Right atrium auricular region (tissue), 2 donors: ENCODE measurements around the gene DOCK1. TPM values are rescaled to one million over a fixed set of nuclear protein-coding genes. Genes with fewer than 3 reads are reported as not detected.

ENCODE experiments used
- DNase-seq: peaks from one replicate; pipeline ENCODE4 v3.0.0-alpha.2; 2019; ENCODE audit warnings: low spot score
- H3K27ac ChIP-seq, 2 donors: fragments of 200-600 bp; sonication (generic); 1 replicate in 1 of 2; 2 replicates in 1 of 2; pipeline ENCODE4 v1.5.1; 2016 to 2019
- H3K27me3 ChIP-seq, 2 donors: fragments of 200-600 bp; sonication (generic); one replicate each; pipeline versions ENCODE4 v1.5.1 to v1.6.0; 2017 to 2019
- H3K36me3 ChIP-seq: fragments of 200-600 bp; sonication (generic); one replicate; pipeline ENCODE4 v1.5.1; 2016
- H3K4me1 ChIP-seq, 2 donors: fragments of 200-600 bp; sonication (generic); one replicate each; pipeline versions ENCODE4 v1.5.1 to v1.6.0; 2017 to 2019
- H3K4me3 ChIP-seq, 2 donors: fragments of 200-600 bp; sonication (generic); 1 replicate in 1 of 2; 2 replicates in 1 of 2; pipeline ENCODE4 v1.5.1; 2017 to 2019; ENCODE audit warnings: mild to moderate bottlenecking in 1 of 2, moderate library complexity in 1 of 2
- H3K9me3 ChIP-seq, 2 donors: fragments of 200-600 bp; sonication (generic); one replicate each; pipeline ENCODE4 v1.5.1; 2019
- total RNA-seq, 2 donors: library from RNA; depleted of rRNA; stranded (reverse); fragments of >200 nt; gene quantifications; one replicate each; pipeline ENCODE4 v1.1.0, GENCODE V29; 2016
- TF ChIP-seq, protein P1 (sequence below), 2 donors: fragments of 200-600 bp; sonication (generic); IDR thresholded peaks; one replicate each; pipeline ENCODE4 v1.5.1; 2019; ENCODE audit warnings: antibody characterized with exemption in 2 of 2

The DOCK1 gene
- total RNA-seq, 2 donors from 2014 or later = 13.0 to 16.8 TPM

GRCh38 chr10:127278001-127278400, 372.8 kb downstream of the DOCK1 start:
- TF ChIP-seq, protein P1, sequence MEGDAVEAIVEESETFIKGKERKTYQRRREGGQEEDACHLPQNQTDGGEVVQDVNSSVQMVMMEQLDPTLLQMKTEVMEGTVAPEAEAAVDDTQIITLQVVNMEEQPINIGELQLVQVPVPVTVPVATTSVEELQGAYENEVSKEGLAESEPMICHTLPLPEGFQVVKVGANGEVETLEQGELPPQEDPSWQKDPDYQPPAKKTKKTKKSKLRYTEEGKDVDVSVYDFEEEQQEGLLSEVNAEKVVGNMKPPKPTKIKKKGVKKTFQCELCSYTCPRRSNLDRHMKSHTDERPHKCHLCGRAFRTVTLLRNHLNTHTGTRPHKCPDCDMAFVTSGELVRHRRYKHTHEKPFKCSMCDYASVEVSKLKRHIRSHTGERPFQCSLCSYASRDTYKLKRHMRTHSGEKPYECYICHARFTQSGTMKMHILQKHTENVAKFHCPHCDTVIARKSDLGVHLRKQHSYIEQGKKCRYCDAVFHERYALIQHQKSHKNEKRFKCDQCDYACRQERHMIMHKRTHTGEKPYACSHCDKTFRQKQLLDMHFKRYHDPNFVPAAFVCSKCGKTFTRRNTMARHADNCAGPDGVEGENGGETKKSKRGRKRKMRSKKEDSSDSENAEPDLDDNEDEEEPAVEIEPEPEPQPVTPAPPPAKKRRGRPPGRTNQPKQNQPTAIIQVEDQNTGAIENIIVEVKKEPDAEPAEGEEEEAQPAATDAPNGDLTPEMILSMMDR (IDR thresholded peaks at IDR 0.05) = no peak
- Histone ChIP-seq H3K27ac (no peak overlapping the region), H3K36me3 (no peaks in the 10 kb centered on the region), H3K4me1 (no peaks in the 10 kb centered on the region), H3K9me3 (peaks cover 0 to 7% of the 10 kb centered on the region in 2 donors), H3K27me3 (no peaks in the 10 kb centered on the region), H3K4me3 (no peak overlapping the region)
- no peak for DNase-seq

- TF ChIP-seq, protein P1 (IDR thresholded peaks at IDR 0.05) = no peak
- no peak overlapping the region for H3K4me3 ChIP-seq
- H3K36me3 ChIP-seq = no peaks in the 10 kb centered on the region
- H3K4me1 ChIP-seq = no peaks in the 10 kb centered on the region
- no peak overlapping the region for H3K27ac ChIP-seq
- H3K27me3 ChIP-seq = no peaks in the 10 kb centered on the region
- DNase-seq = no peak
- peaks cover 0 to 17% of the 10 kb centered on the region in 2 donors for H3K9me3 ChIP-seq
Measured at GRCh38 chr10:127279334-127279774, 374.1 kb downstream of the DOCK1 start.

- Histone ChIP-seq H3K9me3 (peaks cover 0 to 17% of the 10 kb centered on the region in 2 donors), H3K4me1 (no peaks in the 10 kb centered on the region), H3K27ac (no peak overlapping the region), H3K27me3 (no peaks in the 10 kb centered on the region), H3K4me3 (no peak overlapping the region), H3K36me3 (no peaks in the 10 kb centered on the region)
- TF ChIP-seq, protein P1 (IDR thresholded peaks at IDR 0.05) = no peak
- DNase-seq = no peak
Measured at GRCh38 chr10:127280446-127280845, 375.2 kb downstream of the DOCK1 start.

- H3K9me3 ChIP-seq = peaks cover 0 to 32% of the 10 kb centered on the region in 2 donors
- TF ChIP-seq, protein P1 (IDR thresholded peaks at IDR 0.05) = no peak
- H3K4me1 ChIP-seq = no peaks in the 10 kb centered on the region
- no peaks in the 10 kb centered on the region for H3K36me3 ChIP-seq
- no peak for DNase-seq
- no peak overlapping the region for H3K4me3 ChIP-seq
- H3K27ac ChIP-seq = no peak overlapping the region
- no peaks in the 10 kb centered on the region for H3K27me3 ChIP-seq
Measured at GRCh38 chr10:127283017-127283416, 377.8 kb downstream of the DOCK1 start.

- H3K9me3 ChIP-seq = peaks cover 0 to 37% of the 10 kb centered on the region in 2 donors
- no peak for DNase-seq
- no peaks in the 10 kb centered on the region for H3K27me3 ChIP-seq
- TF ChIP-seq, protein P1 (IDR thresholded peaks at IDR 0.05) = no peak
- H3K4me1 ChIP-seq = no peaks in the 10 kb centered on the region
- no peak overlapping the region for H3K27ac ChIP-seq
- no peak overlapping the region for H3K4me3 ChIP-seq
- no peaks in the 10 kb centered on the region for H3K36me3 ChIP-seq
Measured at GRCh38 chr10:127283576-127283975, 378.3 kb downstream of the DOCK1 start.

GRCh38 chr10:127290850-127291249, 385.6 kb downstream of the DOCK1 start:
- H3K36me3 ChIP-seq = no peaks in the 10 kb centered on the region
- H3K4me1 ChIP-seq = no peaks in the 10 kb centered on the region
- no peak overlapping the region for H3K4me3 ChIP-seq
- H3K27me3 ChIP-seq = no peaks in the 10 kb centered on the region
- peaks cover 0 to 30% of the 10 kb centered on the region in 2 donors for H3K9me3 ChIP-seq
- no peak overlapping the region for H3K27ac ChIP-seq
- no peak for DNase-seq
- TF ChIP-seq, protein P1 (IDR thresholded peaks at IDR 0.05) = no peak
